Measurements from ENCODE around the gene SLC25A18.

Gene SLC25A18

DNA sequence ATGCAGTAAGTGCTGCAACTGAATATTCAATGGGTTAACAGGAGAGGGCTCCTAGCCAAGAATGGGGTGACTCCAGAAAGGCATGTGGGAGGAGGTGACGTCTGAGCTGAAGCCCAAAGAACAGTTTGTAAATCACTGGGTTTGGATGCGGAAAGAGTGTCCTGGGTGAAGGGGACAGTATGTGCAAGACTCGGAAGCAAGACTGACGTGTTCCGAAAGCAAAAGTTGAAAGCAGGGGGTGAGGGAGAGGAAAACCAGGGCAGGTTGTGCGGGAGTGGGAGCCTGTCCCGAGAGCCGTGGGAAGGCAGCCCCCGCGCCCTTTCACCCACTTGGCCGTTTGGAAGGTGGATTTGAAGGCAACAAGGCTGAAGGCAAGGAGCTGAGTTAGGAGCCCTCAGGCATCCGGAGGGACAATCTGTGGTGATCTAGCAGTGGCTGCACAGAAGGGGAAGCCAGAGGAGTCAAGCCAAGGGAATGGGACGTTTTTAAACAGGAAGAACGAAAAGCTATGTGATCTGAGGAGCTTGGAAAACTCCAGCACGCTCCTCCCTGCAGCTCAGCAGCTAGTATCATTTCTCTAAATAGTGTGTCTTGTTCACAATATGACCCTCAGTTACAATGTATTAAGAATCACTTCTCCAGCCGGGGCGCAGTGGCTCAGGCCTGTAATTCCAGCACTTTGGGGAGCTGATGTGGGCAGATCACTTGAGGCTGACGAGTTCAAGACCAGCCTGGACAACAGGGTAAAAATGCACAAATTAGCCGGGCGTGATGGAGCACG lies 7.7 kb downstream of the SLC25A18 start:
- no peak for DNase-seq

DNA sequence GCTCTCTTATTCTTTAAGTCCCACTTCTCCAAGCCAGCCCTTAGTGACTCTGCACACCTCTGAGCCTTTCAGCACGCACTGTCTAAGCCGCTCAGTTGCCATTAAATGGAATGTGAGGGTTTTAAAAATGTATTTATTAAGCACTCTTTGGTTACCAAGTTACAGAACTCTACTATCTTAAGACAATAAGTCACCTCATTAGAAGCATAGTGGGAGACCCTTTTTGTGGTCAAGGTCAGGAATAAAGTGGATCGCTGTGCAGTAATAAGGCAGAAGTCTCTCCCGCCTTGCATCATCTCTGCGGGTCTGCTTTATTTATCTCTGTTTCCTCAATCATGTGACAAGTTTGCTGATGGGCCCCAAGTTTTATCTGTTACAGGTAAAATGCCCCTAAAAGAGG lies 11.9 kb downstream of the SLC25A18 start:
- DNase-seq = no peak

DNA sequence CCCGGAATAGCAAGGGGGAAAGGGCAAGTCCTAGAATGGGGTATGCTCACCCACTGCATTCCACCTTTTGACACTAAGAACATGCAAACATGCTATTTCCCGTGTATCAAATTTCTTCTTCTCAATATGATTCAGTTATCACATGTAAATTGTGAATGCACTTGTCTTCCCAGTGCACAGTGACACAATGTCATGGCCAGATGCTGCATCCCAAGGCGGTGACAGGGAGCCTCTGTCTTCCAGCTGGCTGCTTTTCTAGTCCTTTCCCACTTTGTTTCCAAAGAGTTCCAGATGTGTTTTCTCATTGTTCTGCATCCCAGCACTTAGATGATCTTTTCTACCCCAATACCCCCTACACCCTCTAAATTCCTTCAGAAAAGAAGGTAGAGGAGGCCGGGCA lies 12.4 kb downstream of the SLC25A18 start:
- no peak for DNase-seq

DNA sequence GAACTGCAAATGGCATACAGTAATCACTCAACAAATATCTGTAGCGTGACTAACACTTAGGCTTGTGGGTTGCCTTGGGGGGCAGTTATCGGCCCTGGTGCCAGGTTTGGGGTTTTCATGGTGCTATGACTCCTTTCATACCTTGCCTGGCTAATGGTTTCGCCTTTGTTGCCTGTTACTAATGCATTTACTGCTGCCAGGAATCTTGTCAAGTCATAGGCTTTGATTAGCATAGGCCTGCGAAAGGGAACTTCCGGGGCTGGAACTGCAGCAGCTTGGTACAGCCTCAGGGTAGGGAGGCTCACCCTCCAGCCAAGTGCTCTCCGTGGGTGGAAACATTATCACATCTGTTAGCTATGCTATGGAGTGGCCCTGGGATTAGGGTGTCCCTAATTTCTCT lies 13.2 kb downstream of the SLC25A18 start:
- DNase-seq = no peak

DNA sequence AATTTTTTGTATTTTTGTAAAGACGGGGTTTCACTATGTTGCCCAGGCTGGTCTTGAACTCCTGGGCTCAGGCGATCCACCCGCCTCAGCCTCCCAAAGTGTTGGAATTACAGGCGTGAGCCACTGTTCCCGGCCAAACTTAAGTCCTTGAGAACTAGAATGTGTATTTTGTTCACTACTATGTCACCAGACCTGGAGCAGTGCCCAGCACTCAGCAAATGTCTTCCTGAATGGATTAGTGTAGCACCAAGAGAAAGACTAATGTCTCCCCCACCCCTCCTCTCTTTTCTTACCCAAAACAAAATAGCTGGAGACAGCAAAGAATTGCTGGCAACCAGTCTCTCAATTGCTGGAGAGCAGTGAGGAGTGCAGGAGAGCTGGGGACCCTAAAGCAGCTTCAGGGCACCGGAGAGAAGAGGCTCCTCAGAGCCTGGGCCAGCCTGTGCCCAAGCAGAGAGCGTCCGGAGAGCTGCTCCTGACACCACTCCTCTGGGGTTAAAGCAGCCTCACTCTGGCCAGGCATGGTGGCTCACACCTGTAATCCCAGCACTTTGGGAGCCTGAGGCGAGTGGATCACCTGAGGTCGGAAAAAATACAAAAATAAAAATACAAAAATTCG lies 14.9 kb downstream of the SLC25A18 start:
- DNase-seq = no peak

DNA sequence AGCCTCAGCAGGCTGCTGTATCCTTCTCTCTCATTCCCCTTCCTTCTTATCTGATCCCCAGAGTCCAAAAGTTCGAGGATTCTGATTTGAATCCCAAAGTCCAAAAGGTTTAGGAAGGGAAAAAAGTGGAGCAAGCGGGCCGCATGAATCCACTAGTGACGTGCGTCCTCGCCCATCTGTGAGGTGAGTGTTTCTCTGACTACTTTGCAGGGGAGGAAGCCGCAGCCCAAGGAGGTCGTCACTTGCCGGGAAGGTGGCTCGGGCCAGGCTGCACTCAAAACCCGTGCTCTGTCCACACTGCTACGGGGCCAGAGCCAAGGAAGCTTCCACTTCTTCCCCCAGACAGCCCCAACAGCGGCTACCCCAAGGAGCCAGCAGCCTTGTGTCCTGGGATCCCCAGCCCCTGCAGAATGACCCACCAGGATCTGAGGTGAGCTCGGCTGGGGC lies 16.3 kb downstream of the SLC25A18 start:
- no peak for DNase-seq

DNA sequence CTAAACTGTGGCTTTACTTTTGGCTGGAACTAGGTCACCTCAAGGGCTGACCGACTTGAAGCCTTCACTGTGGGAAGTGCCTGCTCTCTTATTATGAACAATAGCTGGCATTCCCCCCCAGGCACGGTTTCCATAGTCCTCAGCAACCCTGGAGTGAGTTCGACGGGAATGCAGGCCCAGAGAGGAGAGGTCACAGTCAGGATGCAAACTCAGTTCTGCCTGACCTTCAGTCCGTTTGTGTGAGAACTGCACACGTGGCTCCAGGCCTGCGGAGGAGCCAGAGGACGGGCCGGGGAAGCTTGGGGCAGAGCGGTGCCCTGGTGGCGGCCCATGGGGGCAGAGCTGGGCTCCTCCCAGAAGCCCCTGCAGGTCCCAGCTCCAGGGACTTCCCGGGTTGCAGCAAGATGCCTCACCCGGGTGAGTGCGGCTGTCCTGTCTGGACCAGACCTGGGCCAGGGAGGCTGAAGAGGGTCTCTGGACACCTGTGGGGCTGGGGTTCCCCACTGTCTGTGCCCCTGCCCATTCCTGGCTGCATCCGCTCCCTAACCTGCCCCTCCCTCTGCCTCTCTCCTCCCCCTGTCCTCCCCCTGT lies 17.2 kb downstream of the SLC25A18 start:
- no peak for DNase-seq

DNA sequence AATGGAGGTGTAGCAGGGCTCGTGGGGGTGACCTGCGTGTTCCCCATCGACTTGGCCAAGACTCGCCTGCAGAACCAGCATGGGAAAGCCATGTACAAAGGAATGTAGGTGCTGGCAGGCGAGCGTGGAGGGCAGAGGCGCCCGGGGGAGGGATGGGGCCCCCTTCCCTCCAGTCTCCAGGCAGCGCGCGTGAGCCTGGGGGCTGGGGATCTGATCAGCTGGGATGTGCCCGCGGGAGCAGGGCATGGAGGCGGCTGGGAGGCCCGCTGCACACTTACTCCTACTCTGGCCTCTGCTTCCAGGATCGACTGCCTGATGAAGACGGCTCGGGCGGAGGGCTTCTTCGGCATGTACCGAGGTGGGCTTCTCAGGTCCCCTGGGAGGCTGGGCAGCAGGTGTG lies 17.8 kb downstream of the SLC25A18 start:
- DNase-seq = no peak

DNA sequence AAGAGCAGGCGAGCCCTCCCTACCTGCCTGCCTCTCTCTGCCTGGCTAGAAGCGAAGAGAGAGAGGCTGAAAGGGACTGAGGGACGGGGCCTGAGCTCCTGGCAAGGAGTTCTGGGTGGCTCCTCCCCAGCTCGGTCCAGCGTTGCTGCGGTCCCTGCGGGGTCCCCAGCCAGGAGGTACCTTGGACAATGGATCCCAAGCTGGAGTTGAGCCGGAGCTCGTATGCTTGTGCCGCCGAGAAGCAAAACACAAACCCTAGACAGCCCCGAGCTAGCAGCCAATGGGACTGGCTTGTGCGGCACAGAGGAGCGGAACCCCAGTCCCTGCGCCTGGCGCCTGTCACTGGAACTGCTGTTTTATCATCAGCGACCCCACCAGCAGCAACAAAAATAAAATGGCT lies 18.3 kb downstream of the SLC25A18 start:
- DNase-seq = no peak

DNA sequence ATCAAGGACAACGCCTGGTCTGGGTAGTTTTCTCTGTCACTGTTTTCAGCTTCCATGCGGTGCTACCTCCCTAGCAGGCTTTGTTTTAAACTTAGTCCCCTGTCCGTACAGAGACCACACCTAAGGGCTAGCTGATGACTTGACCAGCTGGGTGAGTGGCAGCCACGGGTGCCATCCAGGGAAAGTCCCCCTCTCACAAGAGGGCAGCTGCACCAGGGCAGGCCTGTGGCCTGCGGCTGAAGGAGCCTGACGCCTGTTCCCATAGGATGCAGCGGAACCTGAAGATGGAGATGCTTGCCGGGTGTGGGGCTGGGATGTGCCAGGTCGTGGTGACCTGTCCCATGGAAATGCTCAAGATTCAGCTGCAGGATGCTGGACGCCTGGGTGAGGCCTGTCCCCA lies 19.9 kb downstream of the SLC25A18 start:
- no peak for DNase-seq

DNA sequence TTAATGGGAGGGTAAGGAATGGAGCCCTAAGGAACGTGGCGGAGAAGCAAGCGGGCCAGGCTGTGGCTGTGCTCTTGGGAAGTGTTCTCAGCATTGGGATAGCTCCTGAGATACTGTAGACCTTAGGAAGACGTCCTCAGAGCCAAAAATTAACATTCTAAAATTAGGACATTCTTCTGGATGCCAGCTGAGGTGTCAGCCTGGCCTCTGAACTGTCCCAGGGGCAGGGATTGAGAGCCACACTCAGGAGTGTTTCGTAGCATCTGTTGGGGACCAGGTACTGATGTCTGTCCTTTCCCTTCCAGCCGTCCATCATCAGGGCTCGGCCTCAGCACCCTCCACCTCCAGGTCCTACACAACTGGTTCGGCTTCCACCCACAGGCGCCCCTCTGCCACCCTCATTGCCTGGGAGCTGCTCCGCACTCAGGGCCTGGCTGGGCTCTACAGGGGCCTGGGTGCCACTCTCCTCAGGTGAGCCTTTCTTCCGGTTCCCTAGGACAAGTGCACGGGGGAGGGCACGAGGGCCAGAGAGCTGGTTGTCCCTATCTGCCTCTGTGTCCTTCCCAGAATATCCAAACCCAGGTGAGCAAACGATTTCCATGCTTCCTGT lies 23.6 kb downstream of the SLC25A18 start:
- no peak for DNase-seq

DNA sequence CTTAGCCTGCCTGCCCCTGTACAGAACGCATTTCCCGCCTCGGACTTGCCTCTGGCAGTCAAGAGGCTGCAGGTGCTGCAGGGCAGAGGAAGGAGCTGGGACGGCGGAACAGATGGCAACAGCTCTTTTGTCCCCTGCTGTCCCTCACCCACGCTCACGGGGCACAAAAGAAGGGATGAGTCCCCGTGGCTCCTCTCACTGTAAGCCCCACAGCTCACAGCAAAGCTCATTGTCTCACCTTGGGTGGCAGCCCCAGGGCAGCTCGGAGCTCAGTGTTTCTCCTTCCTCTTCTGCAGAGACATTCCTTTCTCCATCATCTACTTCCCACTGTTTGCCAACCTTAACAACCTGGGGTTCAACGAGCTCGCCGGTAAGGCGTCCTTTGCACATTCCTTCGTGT lies 24.3 kb downstream of the SLC25A18 start:
- no peak for DNase-seq

DNA sequence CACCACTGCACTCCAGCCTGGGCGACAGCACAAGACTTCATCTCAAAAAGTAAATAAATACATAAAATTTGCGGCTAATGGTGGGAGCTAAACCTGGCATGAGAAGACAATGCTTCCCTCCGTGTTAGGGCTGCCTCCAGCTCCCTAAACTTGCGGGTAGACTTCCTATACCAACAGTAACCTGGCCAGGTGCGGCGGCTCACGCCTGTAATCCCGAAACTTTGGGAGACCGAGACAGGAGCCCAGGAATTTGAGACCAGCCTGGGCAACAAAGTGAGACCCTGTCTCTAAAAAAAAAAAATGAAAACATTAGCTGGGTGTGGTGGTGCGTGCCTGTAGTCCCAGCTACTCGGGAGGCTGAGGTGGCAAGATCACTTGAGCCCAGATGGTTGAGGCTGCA lies 25.3 kb downstream of the SLC25A18 start:
- DNase-seq = no peak

DNA sequence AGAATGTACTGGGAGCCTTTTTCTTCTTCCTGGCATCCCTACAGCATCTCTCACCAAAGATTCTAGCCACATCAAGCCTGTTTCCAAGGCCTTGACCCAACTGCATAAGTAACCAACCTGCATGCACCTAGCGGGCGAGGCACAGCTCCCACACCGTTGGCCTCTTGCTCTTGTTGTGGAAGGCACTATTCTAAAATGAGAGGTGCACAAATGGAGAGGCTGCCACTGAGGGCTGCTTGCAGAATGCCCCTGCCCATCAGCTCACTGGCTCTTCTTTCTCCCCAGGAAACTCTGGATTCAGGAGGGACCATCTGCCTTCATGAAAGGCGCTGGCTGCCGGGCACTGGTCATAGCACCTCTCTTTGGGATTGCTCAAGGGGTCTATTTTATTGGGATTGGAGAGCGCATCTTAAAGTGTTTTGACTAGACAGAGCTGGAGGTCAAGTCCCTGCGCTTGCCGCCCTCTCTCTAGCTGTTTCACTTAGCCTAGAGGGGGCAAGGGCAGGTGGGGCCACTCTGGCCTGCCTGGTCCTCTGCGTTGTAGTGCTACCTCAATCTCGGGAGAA lies 26.6 kb downstream of the SLC25A18 start:
- DNase-seq = no peak

DNA sequence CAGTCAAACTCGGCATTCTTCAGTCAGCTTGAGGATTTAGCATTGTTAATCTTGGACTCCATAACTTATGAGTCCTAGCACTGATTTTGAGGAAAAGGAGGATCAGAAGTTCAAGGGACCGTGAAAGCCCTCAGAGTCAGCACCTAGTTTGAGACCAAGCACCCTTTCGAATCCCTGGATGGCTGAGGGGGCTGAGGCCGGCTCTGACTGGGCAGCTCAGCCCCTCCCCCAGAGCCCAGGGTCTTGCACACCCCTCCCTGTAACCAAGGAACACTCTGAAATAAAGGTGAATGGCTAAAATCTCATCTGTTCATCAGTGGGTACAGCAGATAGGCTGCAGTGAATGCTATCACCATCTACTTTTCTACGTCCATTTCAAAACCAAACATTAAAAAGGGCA lies 27.3 kb downstream of the SLC25A18 start:
- no peak for DNase-seq

DNA sequence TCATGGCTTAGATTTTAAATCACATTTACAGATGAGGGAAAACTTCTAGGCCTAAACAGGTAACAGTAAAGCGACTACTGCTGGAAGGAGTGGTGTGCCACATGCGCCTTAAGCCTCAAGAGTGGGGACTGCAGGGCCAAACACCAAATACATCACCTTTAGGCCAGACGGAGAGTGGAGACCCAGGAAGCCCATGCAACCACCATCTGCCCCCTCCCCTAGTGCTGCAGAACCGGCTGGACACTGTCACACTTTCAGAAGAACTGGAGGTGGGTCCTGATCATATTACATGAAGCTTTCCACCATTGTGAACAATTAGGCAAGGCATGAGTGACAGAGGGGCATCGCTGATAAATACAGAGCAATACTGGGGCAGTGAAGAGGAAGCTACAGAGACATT lies 28.9 kb downstream of the SLC25A18 start:
- DNase-seq = no peak

DNA sequence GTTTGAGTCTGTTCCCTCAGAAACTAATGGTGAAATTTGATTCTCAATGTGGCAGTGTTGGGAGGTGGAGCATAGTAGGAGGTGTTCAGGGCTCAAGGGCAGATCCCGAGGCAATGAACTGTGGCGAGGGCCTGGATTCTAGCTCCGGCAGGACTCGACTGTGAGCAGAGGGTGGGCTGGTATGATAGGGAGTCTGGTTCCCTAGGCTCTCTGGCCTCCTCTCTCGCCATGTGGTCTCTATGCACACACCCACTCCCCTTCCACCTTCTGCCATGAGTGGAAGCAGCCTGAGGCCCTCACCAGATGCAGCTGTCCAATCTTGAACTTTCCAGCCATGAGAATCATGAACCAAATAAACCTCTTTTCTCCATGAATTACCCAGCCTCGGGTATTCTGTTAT lies 32.9 kb downstream of the SLC25A18 start:
- DNase-seq = no peak

DNA sequence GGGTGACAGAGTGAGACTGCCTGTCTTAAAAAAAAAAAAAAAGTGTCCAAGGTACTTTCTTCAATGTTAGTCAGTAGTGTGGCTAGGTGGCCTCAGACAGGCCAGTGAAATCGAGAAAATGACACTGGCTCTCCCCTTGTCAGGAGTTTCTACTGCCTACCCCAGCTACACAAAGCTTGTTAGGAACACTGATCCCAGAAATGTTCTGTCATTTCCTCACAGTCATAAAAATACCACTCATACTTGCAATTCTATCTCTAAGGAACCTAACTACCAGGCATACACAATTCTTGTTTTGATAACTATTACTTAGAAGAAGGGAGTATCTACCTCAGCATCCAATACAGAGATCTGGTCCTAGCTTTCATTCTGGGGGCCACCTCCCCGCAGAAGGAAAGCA lies 33.9 kb downstream of the SLC25A18 start:
- no peak for DNase-seq

DNA sequence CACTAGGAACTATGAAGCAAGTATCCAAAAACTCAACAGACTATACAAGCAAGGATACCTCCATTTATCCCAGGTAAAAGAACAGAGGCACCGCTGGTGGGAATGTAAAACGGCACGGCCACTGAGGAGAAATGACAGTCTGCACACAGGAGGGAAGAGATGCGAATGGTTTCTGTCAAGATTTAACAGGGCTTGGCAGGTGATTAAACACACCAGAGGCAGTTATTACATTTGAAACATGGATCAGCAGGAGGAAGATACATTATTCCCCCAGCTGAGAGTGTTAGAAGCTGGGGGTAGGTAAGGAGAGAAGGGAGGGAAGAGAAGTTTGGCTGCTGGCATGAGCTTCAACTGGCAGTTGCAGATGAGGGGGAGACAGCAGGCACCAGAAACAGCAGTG lies 35.0 kb downstream of the SLC25A18 start:
- DNase-seq = no peak

DNA sequence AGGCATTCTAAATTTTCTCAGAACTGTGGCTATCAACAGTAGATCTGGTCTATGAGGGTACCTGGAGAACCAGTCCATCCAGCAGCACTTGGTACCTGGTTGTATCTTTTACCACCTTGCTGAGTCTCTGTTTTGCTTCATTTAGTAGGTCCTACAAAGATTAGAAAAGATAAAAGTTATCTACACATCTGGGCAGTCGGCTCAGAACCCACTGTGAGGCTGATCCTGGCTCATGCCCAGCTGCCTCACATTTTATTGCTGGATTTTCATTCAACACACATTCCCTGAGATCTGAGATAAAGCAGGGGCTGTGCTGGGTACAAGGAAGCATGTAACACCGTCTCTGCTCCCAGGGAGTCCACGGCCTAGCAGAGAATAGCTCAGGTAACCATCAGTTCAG lies 37.7 kb downstream of the SLC25A18 start:
- DNase-seq = no peak

DNA sequence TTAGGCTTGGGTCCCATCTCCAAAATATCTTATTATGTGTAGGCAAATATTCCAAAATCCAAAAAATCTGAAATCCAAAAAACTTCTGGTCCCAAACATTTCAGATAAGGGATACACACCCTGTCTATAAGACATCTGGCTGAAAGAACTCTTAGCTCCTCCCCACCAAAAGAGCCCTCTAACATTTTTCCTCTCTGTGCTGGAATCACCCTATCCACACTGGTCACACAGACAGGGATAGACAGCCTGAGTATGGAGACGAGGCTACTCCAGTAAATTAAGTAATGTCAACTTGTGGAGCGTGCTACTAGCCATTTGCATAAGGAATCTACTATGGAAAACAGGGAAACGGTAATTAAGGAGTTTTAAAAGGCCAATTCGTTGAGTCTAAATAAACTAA lies 40.4 kb downstream of the SLC25A18 start:
- DNase-seq = no peak

DNA sequence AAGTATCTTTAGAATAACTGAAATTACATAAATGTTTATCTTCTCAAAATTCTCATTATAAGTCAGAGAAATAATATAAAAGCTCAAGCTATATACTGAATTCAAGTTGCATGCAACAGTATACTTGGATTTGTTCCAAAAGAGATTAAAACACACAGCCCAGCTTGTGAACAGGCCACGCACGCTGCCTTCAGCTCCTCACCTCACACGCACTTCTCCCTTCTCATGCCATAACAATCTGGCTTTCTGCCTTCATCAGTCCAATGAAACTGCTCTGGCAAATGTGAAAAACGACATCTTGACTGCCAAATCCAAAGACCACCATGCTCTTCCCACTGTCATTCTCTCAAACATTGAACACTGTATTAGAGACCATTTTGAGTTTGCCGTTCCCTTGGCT lies 43.2 kb downstream of the SLC25A18 start:
- no peak for DNase-seq

DNA sequence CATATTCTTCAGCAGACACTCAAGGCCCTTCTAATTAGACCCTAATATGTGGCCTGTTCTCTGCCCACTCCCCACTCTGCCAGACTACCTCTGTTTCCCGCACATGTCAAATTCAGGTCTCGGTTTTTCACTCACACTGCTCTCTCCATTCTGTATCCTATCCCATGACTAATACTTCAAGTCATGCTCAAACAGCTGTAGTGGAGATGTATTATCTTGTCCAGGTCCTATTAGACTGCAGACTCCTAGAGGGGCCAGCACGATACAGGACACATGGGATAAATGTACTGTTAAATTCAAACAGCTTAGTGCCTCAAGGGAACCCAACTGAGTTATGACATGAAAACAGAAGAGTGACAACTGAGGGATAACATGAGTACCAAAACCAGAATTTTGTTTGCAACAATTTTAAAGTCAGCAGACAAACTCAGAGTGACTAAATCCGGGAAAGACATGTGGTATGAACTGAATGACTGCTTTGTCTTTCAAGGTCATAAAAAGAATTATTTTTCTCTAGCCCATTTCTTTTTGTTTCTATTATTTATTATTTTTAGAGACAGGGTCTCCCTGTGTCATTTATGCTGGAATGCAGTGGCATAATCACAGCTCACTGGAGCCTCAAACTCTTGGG lies 44.7 kb downstream of the SLC25A18 start:
- DNase-seq = no peak

All from AML-193 (cell line).